GM23338 (cell line): Measurements from ENCODE around the gene DNAJC17.

Experiments used
- CREB1 ChIP-seq: fragments of 250-450 bp; sonication (Bioruptor Pico); IDR thresholded peaks from 2 replicates; pipeline ENCODE4 v1.5.0; 2020; ENCODE audit warnings: low read depth, mild to moderate bottlenecking, moderate library complexity
- EZH2 ChIP-seq: fragments of 200-600 bp; sonication (generic); IDR thresholded peaks from one replicate; pipeline ENCODE4 v1.8.0; 2017; ENCODE audit warnings: antibody characterized with exemption, mild to moderate bottlenecking, low read depth; ENCODE audit not compliant: unreplicated experiment
- EZH2phosphoT487 ChIP-seq: fragments of 200-600 bp; sonication (generic); IDR thresholded peaks from one replicate; pipeline ENCODE4 v1.8.1; 2018; ENCODE audit warnings: antibody characterized with exemption; ENCODE audit not compliant: unreplicated experiment
- JUNB ChIP-seq: IDR thresholded peaks from one replicate; pipeline ENCODE4 v1.6.1; 2016; ENCODE audit warnings: antibody characterized with exemption; ENCODE audit not compliant: unreplicated experiment
- NANOG ChIP-seq: IDR thresholded peaks from 2 replicates; pipeline ENCODE4 v1.6.1; 2016; ENCODE audit warnings: antibody characterized with exemption, borderline replicate concordance
- POLR2AphosphoS5 ChIP-seq: IDR thresholded peaks from 2 replicates; pipeline ENCODE4 v1.6.1; 2016; ENCODE audit warnings: antibody characterized with exemption, low read depth
- REST ChIP-seq: IDR thresholded peaks from one replicate; pipeline ENCODE4 v1.6.1; 2018; ENCODE audit warnings: antibody characterized with exemption; ENCODE audit not compliant: unreplicated experiment
- TF ChIP-seq, protein P1 (sequence below), 2 experiments: fragments of 200-600 bp in 1 of 2; sonication (generic) in 1 of 2; conservative IDR thresholded peaks; 2 replicates each; pipeline versions ENCODE4 v1.5.1 to v1.6.1; 2016 to 2017; ENCODE audit warnings: antibody characterized with exemption in 2 of 2, low read depth in 2 of 2, mild to moderate bottlenecking in 2 of 2, moderate library complexity in 1 of 2
- TF ChIP-seq, protein P2 (sequence below): IDR thresholded peaks from 2 replicates; pipeline ENCODE4 v1.6.1; 2016; ENCODE audit warnings: antibody characterized with exemption

DNA sequence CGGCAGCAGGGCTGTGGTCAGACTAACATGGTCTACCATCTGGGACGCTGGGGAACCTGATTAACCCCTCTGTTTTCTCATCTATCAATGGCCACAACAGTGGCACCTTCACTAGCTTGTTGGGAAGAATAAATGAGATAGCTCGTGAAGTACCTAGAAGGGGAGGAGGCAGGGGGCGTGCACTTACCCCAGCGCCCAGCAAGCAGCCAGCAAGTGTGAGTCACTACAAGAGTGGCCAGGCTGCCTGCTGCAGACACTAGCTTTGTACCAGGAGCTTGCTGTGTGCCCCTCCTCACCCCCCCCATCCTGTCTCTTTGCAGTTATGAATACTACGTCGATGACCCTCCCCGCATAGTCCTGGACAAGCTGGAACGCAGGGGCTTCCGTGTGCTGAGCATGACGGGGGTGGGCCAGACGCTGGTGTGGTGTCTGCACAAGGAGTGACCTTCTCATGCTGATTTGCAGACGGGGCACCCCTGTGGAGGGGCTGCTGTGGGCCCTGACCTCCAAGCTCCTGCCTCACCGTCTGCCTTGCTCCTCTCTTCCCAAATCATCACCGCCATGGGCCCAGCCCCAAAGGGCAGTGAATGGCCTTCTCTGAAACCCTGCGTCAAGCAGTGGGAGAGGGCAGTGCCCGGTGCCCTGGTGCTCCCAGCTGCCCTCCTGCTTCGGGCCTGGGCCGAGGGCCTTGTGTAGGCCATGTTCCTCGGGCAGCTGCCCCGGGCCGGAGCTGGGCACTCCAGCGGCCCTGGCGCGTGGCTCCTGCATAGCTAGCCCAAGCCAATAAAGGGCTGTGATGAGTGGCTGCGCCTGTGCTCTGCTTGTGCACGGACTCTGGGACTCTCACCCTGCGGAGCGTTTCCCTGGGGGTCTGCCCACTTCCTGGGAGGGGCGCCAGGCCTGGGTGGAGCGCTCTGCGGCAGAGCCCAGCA is 40.1 kb downstream of the DNAJC17 start:
- no peak for TF ChIP-seq POLR2AphosphoS5
- no peak for TF ChIP-seq EZH2
- TF ChIP-seq, protein P1, sequence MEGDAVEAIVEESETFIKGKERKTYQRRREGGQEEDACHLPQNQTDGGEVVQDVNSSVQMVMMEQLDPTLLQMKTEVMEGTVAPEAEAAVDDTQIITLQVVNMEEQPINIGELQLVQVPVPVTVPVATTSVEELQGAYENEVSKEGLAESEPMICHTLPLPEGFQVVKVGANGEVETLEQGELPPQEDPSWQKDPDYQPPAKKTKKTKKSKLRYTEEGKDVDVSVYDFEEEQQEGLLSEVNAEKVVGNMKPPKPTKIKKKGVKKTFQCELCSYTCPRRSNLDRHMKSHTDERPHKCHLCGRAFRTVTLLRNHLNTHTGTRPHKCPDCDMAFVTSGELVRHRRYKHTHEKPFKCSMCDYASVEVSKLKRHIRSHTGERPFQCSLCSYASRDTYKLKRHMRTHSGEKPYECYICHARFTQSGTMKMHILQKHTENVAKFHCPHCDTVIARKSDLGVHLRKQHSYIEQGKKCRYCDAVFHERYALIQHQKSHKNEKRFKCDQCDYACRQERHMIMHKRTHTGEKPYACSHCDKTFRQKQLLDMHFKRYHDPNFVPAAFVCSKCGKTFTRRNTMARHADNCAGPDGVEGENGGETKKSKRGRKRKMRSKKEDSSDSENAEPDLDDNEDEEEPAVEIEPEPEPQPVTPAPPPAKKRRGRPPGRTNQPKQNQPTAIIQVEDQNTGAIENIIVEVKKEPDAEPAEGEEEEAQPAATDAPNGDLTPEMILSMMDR (conservative IDR thresholded peaks at IDR 0.05; ENCODE audit: low read depth in 2 of 2), result no peak
- no peak for TF ChIP-seq REST
- TF ChIP-seq EZH2phosphoT487, result no peak
- no peak for TF ChIP-seq JUNB
- TF ChIP-seq NANOG, result no peak
- TF ChIP-seq CREB1 (CRISPR knock-in tag), result no peak
- TF ChIP-seq, protein P2, sequence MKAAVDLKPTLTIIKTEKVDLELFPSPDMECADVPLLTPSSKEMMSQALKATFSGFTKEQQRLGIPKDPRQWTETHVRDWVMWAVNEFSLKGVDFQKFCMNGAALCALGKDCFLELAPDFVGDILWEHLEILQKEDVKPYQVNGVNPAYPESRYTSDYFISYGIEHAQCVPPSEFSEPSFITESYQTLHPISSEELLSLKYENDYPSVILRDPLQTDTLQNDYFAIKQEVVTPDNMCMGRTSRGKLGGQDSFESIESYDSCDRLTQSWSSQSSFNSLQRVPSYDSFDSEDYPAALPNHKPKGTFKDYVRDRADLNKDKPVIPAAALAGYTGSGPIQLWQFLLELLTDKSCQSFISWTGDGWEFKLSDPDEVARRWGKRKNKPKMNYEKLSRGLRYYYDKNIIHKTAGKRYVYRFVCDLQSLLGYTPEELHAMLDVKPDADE, result no peak
